ENCODE measurements around the gene DNAAF1.
"Not testable (repeated sequence)": the region's sequence is repeated elsewhere in the genome, so short reads cannot be mapped to it uniquely, and the experiment has no call there.

Gene DNAAF1

DNA sequence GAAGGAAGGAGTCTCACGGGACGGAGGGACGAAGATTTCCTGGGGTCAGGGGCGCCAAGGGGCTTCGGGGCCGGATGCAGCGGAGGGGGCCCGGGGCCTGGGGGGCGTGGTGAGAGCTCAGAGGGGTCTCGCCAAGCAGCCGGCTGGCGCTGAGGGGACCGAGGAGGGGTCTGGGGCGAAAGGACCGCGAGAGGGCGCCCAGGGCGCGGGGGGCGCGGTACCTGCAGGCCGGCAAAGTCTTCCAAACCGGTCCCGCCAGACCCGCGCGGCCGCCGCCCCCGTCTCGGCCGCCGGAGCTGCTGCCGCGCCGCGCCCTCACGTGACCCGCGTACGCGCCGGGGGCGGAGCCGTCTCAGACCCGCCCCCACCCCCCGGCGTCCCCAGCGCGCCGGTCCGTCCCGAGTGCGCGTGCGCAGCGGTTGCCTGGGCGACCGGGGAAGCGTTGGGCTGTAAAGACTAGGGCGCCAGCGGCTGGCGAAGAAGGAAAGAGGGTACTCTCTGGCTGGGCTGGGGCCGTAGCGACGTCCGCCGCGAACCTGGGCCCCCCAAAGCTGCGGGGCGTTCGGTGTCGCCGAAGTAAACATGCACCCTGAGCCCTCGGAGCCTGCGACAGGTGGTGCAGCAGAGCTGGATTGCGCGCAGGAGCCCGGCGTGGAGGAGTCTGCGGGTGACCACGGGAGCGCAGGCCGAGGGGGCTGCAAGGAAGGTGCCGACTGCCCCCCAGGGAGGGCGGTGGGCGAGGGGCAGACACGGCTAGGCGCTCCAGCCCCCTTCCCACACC lies at the start of gene DNAAF1, which contains the start of gene HSDL1:
TSS of gene DNAAF1 (plus strand) at position 450 of the 781 bp plus-strand sequence. CDS start at position 583, 133 bp downstream.
TSS of gene HSDL1 (minus strand) at position 319 of the 781 bp plus-strand sequence. CDS start 13,856 bp downstream, outside the sequence.
- DNase-seq: peak; percentile 93

DNA sequence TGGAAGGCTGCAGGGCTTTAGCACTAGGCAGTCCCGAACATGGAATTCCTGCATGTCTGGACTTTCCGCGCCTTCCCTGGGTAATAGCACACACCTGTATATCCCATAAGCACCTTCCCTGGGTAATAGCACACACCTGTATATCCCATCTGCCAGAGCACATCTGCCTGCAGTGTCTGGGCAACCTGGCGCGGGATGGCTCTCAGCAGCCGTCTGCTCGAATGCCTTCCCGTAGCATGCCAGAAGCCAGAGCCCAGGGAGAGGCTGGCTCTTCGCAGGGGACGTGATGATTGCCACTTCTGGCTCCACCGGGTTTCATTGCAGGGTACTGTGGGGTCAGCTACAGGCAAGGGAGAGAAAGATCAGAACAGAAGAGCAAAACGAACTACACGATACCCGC lies 49.6 kb upstream of the DNAAF1 start:
- DNase-seq: no peak

DNA sequence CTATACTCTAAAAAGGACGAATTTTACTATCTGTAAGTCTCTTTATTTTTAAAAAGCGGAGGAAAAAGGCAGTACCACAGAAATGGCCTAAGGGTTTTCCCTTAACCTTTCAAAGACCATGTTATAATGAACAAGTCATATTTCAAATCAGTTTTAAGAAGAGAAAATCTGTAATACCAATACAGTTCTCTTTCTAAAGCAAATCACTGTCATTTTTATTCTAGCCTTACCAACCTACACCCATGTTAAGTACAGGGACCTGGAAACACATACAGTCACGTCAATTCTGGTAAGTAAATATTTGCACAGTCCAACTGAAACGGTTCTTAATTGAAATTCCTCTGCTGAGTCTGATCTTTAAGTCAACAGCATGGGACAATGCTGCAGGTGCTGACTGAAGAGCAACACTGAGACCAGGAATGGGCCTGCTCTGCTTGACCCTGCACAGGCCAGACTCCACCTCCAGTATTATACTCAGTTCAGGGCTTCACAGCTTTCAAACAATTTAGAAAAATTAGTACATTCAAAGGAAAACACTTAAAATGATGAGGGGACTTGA lies 48.6 kb upstream of the DNAAF1 start:
- DNase-seq: peak; percentile 94

DNA sequence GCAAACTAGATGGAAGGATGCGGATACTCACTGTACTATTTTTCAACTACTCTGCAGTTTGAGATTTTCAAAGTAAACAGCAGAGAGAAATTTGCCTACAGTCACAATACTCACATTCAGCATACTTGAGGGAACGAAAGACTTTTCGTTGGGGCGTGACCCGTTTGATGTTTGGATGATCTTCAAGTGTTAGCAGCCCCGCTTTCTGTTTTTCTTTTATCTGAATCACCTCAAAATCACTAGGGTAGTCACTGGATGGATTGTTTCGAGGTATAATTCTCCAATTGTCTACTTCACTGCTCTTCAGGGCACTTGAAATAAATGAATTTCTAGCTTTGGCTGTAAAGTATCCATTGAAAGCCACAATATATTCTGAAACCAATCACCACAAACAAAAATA lies 46.2 kb upstream of the DNAAF1 start:
- DNase-seq: peak; percentile 8

DNA sequence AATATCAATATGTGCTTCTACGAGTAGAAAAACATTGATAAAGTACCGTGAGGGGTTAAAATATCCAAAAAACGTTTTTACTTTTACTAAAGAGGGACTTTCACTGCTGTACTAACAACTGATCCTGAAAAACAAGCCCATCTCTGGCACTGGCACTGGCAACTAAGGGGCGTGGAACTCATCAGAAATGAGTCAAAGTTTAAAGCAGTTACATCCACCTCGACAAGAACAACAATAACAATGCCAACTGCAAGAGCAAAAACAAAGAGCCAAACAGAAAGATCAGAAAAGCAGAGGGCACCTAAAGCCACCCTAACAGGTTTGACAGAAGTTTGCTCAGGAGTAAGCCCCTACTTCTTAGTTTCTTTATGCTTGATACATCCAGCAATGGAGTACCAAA lies 41.4 kb upstream of the DNAAF1 start:
- no peak for DNase-seq

DNA sequence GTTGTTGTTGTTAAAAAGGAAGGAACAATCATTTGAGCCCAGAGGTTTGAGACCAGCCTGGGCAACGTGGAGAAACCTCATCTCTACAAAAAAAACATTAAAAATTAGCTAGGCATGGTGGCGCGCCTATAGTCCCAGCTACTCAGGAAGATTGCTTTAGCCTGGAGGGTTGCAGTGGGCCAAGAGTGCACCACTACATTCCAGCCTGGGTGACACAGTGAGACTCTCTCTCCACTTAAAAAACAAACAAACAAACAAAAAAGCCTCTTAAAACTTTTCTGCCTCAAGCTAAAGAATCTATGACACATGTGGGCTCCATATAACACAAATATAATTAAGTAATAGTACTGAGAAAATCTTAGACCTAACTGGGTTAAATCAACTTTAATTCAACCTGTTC lies 40.9 kb upstream of the DNAAF1 start:
- no peak for DNase-seq

DNA sequence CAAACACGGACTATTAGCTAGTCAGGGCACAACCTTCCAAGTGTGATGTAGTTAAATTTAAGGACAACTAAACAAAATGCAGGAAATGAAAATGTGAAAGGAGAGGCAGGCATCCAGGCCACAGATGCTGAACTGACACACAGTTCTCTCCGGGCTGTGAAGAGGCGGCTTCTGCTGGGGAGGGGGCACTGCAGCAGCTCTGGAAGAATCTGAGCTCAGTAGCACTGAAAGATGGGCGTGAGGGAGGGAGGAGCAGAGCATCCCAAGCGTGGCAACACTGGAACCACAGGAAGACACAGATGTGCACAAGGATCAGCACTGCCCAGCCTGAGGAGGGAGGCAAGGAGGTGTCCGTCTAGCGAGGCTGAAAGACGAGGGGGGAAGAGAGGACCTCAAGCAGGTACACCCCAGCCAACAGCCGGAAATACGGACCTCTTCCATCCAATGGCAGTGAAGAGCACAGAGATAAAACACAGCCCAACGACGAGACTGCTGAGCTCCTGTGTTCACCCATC lies 39.8 kb upstream of the DNAAF1 start:
- no peak for DNase-seq

DNA sequence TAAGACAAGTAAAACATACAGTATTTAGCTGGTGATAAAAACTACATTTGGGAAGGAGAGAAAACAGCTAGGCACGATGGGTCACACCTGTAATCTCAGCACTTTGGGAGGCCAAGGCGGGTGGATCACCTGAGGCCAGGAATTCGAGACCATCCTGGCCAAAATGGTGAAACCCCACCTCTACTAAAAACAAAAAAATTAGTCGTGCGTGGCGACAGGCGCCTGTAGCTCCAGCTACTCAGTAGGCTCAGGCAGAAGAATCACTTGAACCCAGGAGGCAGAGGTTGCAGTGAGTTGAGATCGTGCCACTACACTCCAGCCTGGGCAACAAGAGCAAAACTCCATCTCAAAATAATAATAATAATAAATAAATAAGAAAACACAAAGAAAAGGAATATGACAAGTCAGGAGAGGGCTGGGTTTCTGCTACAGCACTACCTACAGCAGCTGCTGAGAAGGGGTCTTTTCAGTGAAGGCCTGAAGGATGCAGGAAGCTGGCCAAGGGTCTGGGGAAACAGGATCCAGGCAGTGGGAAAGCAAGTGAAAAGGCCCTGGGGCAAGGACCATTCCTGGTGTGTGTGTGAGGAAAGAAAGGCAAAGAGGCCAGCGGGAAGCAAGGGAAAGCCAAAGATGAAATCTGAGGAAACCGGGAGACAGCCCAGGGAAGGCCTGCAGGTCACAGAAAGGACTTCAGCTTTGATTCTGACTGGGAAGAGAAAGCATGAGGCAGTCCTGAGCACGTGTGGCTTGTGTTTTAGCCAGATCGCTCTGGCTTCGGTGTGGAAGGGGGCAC lies 39.0 kb upstream of the DNAAF1 start:
- DNase-seq: no peak

DNA sequence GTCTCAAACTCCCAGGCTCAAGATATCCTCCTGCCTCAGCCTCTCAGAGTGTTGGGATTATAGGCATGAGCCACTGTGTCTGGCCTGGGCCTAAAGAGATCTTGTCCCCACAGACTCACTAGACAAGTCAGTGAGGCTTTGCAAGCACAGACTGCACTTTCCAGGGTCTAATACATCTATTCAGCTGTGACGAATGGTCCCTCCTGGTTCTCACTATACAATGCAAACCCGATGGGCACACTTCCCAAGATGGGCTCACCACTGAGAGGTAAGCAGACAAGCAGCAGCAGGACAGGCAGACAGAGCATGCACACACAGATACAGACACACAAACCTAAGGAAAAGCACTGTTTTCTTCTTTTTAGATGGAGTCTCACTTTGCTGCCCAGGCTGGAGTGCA lies 37.2 kb upstream of the DNAAF1 start:
- DNase-seq: no peak

DNA sequence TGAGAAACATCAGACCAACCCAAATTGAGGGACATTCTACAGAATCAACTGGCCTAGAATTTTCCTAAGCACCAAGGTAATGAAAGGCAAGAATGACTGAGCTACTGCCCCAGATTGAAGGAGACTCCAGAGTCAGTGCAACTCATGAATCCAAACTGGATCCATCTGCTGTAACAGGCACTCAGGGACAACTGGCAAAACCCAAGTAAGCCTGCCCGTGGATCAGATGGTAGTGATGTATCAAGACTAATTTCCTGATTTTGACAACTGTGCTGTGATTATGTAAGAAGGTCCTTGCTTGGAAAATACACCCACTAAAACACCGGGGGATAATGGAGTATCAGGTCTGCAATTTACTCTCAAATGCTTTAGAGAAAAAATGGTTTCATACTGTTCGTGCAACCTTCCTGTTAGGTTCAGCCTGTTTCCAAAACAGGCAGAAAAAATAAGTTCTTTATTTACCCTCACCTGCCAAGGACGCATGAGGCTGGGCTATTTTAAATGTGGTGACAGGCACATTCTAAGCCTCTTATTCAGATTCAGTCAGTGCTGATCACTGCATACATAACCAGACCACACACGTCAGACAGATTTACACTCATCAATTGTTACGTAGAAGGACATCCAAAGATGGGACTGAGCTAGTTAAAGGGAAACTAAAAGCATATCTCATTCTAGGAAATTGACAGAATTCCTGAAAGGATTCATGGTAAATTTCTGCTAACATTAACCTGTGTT lies 35.3 kb upstream of the DNAAF1 start:
- DNase-seq: no peak

DNA sequence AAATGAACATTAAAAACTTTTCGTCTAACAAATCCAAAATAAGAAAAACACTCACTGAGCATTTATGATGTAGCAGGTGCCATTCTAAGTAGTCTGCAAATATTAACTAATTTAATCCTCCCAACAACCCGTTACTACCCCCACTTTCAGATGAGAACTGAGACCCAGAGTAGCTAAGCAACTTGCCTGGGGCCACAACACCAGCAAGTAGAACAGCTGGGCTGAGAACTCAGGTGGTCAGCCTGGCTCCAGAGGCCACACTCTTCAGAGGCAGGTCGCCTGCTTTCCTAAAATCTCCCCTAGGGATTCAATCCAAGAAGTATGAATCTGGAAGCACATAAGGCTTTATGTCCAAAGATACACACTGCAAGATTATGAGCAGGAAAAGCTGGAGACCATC lies 34.6 kb upstream of the DNAAF1 start:
- no peak for DNase-seq

DNA sequence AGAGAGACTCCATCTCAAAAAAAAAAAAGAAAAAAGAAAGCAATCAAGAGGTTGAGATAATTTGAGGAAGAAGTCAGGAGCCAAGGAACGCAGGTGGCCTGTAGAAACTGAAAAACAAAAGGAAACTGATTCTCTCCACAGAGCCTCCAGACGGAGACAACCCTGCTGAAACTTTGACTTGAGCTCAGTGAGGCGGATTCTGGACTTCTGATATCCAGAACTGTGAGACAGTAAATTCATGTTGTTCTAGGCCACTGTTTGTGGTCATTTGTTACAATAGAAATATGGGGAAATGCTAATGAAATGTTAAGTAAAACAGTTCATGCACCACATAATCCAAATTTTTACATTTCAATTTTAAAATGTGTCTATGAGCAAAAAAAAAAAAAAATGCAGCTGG lies 33.6 kb upstream of the DNAAF1 start:
- no peak for DNase-seq

DNA sequence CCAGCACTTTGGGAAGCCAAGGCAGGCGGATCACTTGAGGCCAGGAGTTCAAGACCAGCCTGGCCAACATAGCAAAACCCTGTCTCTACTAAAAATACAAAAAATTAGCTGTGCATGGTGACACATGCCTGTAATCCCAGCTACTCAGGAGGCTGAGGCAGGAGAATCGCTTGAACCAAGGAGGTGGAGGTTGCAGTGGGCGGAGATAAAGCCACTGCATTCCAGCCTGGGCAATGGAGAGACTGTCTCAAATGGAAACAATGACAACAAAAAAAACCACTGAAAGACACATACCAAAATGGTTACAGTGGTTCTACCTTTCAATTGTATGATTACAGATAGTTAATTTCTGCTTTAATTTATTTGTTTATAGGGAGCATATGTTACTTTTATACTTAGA lies 33.2 kb upstream of the DNAAF1 start:
- DNase-seq: not testable (repeated sequence)

DNA sequence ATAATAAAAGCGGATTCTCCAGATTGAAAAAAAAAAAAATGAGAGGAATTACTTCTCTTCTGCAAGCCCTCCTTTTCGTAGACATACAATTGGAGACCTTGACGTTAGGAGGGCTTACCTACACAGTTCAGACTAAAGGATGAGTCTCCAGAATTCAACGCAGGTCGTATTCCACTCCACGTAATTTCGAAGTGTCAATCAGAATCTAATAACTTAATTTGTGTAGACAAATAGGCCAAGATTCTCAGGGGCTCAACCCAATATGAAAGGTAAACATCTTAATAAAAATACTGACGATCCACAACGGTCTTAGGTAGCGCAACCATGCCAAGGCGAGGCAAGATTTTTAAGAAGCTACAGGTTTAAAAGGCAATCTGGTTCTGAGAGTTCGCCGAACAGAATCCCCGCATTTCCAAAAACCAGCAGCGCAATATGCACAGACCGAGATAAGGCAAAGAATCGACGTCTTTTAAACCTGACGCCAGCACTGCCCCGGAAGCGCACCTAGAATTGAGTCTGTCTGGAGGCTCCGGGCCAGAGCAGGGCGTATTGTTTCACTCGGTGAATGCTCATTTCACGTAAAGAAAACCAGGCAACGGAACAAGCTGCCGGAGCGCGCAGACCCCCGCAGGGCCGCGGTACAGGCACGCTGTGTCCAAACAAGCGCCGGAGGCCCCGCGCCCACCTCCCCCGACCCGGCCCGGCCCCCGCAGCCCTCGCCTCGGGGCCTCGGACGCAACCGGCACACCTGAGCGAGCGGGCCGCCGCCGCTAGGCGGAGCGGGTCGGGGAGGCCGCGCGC lies 29.0 kb upstream of the DNAAF1 start:
- peak; percentile 70 for DNase-seq

DNA sequence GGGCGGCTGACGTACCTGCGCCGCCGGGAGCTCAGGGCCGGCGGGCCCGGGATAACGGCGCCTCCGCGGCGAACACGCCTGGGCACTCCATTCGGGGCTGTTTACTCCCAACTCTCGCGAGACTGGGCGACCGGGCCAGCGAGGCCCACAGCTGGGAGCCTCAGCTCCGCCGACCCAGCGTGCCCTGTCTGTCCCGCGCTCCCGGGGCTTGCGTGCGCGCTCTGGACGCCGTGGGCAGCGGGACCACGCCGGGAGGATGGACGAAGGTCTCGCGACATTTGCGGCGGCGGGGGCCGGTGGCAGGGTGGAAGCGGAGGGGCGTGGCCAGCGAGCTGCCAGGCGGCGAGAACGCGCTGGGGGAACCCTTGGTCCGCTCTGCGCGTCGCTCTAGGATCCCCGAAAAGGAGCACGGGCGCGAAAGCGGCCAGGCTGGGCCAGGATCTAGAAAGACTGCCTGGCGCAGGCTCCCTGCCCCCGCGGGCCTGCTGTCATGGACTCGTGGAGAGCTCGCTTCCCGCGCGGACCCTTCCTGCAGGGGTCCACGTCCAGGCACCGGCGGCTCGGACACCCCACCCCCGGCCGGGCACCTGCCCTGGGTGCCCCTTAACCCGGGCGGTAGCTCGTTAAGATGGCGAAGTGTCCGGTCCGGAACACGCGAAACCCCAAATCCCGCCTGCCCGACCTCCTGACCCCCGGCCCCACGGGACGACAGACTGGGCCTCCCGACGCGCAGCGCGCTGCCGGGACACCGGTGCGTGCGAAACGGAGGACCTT lies 28.2 kb upstream of the DNAAF1 start, which contains the start of gene MBTPS1:
TSS of gene MBTPS1 (minus strand) at position 223 of the 774 bp plus-strand sequence. CDS start 15,159 bp downstream, outside the sequence.
- peak; percentile 98 for DNase-seq

DNA sequence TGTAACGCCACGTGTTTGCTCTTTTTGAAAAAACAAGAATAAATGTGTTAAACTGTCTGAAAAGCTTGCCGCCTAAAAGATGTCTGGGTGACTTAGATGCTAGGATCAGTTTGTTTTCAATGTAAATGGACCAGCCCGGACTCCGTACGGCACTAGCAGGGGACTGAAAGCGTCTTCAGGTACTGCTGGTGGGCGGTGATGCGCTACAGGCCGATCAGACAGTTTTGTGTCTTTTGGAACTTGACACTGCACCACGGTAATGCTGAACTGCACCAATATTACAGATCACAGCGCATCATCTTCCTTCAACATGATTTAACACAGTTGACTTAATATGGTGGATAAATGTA lies 27.6 kb upstream of the DNAAF1 start:
- DNase-seq: peak; percentile 69

DNA sequence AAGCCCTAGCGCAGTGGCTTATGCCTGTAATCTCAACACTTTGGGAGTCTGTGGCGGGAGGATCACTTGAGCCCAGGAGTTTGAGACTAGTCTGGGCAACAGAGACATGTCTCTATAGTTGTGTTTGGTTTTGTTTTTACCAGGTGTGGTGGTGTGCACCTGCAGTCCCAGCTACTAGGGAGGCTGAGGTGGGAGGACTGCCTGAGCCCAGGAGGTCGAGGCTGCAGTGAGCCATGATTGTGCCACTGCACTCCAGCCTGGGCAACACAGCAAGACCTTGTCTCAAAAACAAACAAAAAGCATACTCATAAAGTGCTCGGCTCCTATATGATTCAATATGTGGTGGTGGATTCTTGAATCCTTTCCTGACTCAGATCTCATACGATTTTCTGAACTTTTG lies 26.8 kb upstream of the DNAAF1 start:
- not testable (repeated sequence) for DNase-seq

DNA sequence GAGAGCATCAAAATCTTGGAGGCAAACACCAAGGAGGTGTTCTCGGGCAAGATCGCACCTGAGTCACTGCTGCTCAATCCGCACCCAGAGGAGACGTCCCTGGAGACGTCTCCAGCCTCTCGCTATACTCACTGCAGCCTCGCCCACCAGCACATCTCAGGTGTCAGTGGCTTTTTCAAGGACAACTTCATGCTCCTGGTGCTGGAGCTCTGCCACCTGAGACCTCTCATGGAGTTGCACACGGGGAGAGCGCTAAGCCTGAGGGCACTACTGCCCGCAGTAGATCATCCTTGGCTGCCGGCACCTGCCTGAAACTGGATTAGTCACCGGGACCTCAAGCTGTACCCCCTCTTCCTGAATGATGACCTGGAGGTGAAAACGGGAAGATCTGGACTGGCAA lies 25.7 kb upstream of the DNAAF1 start:
- DNase-seq: peak; percentile 35

DNA sequence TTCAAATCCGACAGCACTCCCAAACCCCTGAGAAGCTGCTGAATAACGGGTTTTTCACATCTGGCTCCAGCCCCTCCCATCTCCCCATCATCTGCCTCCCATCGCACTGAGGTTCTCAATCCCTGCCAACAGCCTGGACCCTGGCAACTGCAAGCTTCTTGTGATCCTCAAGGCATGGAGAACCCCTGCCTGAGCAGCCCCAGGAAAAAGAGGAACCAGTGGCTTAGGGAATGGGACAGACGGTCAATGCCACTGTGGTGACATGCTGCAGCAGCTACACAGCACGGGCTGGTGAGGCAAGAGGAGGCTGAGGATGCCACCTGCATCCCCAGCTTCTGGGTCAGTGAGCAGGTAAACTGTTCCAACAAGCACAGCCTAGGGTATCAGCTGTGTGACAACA lies 25.1 kb upstream of the DNAAF1 start:
- DNase-seq: peak; percentile 37

DNA sequence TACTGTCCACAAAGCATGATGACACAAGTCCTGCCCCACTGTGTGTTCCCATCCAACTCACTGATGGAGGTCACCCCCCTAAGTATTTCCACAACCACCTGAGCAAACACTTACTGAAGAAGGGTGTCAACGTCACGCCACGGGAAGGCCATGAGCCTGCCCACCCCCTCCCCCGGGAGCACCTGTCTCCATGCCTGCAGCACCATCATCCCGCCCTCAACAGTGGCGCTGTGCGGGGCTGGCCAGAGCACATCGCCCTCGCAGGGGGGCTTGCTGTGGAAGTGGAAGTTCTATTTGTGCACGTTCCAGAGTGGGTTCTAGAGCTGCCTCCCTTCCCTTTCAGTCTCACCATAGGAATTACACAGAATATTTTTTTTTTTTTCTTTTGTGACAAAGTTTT lies 24.1 kb upstream of the DNAAF1 start:
- DNase-seq: peak; percentile 91

Measured in DMS53 (cell line).